H9 (cell line): ENCODE measurements around the gene RBM14. TPM values are rescaled to one million over a fixed set of nuclear protein-coding genes. Genes with fewer than 3 reads are reported as not detected.

Experiments
- DNase-seq: peaks from one replicate; pipeline ENCODE4 v3.0.0-alpha.2; 2017
- H2AFZ ChIP-seq: one replicate; pipeline ENCODE4 v1.6.1; 2013; ENCODE audit warnings: mild to moderate bottlenecking, low read length, control low read depth, moderate library complexity
- H2AK5ac ChIP-seq: 2 replicates; pipeline ENCODE4 v1.6.1; 2013; ENCODE audit warnings: low read length, control low read depth, mixed read lengths; ENCODE audit not compliant: insufficient read length
- H2BK120ac ChIP-seq: one replicate; pipeline ENCODE4 v1.6.1; 2013; ENCODE audit warnings: low read depth, mild to moderate bottlenecking, low read length, control low read depth, inconsistent platforms; ENCODE audit not compliant: poor library complexity, severe bottlenecking
- H2BK12ac ChIP-seq: 2 replicates; pipeline ENCODE4 v1.6.1; 2013; ENCODE audit warnings: low read length, control low read depth, mixed read lengths, low read depth; ENCODE audit not compliant: insufficient read length
- H2BK15ac ChIP-seq: 2 replicates; pipeline ENCODE4 v1.6.1; 2013; ENCODE audit warnings: low read depth, low read length, control low read depth
- H2BK20ac ChIP-seq: one replicate; pipeline ENCODE4 v1.6.1; 2013; ENCODE audit warnings: low read depth, mild to moderate bottlenecking, low read length, control low read depth, inconsistent platforms; ENCODE audit not compliant: poor library complexity, severe bottlenecking
- H2BK5ac ChIP-seq: 2 replicates; pipeline ENCODE4 v1.6.1; 2013; ENCODE audit warnings: low read length, control low read depth, mixed read lengths; ENCODE audit not compliant: insufficient read length
- H3K14ac ChIP-seq: 2 replicates; pipeline ENCODE4 v1.6.1; 2013; ENCODE audit warnings: low read length, control low read depth; ENCODE audit not compliant: insufficient read depth
- H3K18ac ChIP-seq: 2 replicates; pipeline ENCODE4 v1.6.1; 2013; ENCODE audit warnings: low read depth, mild to moderate bottlenecking, mixed read lengths, low read length, control low read depth; ENCODE audit not compliant: insufficient read length
- H3K23ac ChIP-seq: 2 replicates; pipeline ENCODE4 v1.6.1; 2013; ENCODE audit warnings: low read length, control low read depth, mixed read lengths, low read depth; ENCODE audit not compliant: insufficient read length
- H3K23me2 ChIP-seq: 2 replicates; pipeline ENCODE4 v1.6.1; 2013; ENCODE audit warnings: low read depth, mild to moderate bottlenecking, mixed read lengths, low read length, control low read depth; ENCODE audit not compliant: insufficient read length, poor library complexity, severe bottlenecking
- H3K27ac ChIP-seq: 2 replicates; pipeline ENCODE4 v1.5.1; 2013; ENCODE audit warnings: low read length, control low read depth, mixed read lengths, low read depth; ENCODE audit not compliant: insufficient read length
- H3K27me3 ChIP-seq: 2 replicates; pipeline ENCODE4 v1.6.1; 2013; ENCODE audit warnings: low read length, control low read depth, inconsistent platforms; ENCODE audit not compliant: insufficient read depth
- H3K4ac ChIP-seq: 2 replicates; pipeline ENCODE4 v1.6.1; 2013; ENCODE audit warnings: low read depth, mild to moderate bottlenecking, control low read depth, inconsistent platforms, low read length, moderate library complexity
- H3K4me1 ChIP-seq: 2 replicates; pipeline ENCODE4 v1.6.1; 2013; ENCODE audit warnings: low read length, control low read depth, inconsistent platforms; ENCODE audit not compliant: insufficient read depth
- H3K4me2 ChIP-seq: 2 replicates; pipeline ENCODE4 v1.6.1; 2013; ENCODE audit warnings: low read length, control low read depth, mixed read lengths; ENCODE audit not compliant: insufficient read length, insufficient read depth
- H3K56ac ChIP-seq: 2 replicates; pipeline ENCODE4 v1.6.1; 2013; ENCODE audit warnings: low read depth, mild to moderate bottlenecking, mixed read lengths, low read length, control low read depth; ENCODE audit not compliant: insufficient read length
- H3K79me1 ChIP-seq: 2 replicates; pipeline ENCODE4 v1.6.1; 2013; ENCODE audit warnings: low read depth, mild to moderate bottlenecking, moderate library complexity, low read length, control low read depth, inconsistent platforms; ENCODE audit not compliant: insufficient read depth, poor library complexity, severe bottlenecking
- H3K79me2 ChIP-seq: 2 replicates; pipeline ENCODE4 v1.6.1; 2013; ENCODE audit warnings: low read length, control low read depth, inconsistent platforms; ENCODE audit not compliant: insufficient read depth
- H3K9ac ChIP-seq: 2 replicates; pipeline ENCODE4 v1.6.1; 2013; ENCODE audit warnings: low read length, control low read depth, mixed read lengths; ENCODE audit not compliant: insufficient read length; ENCODE audit errors: extremely low read depth
- H3K9me3 ChIP-seq: one replicate; pipeline ENCODE4 v1.6.1; 2013; ENCODE audit warnings: low read depth, low read length, inconsistent platforms; ENCODE audit not compliant: control insufficient read depth
- H3T11ph ChIP-seq: one replicate; pipeline ENCODE4 v1.6.1; 2013; ENCODE audit warnings: mild to moderate bottlenecking, low read length, control low read depth, inconsistent platforms
- H4K20me1 ChIP-seq: one replicate; pipeline ENCODE4 v1.6.1; 2013; ENCODE audit not compliant: control insufficient read depth, insufficient read length, insufficient read depth
- H4K5ac ChIP-seq: 2 replicates; pipeline ENCODE4 v1.6.1; 2013; ENCODE audit warnings: low read depth, mild to moderate bottlenecking, mixed read lengths, low read length, control low read depth; ENCODE audit not compliant: insufficient read length
- H4K8ac ChIP-seq: replicated peaks from 2 replicates; pipeline ENCODE4 v1.6.1; 2013; ENCODE audit warnings: low read length, control low read depth, mixed read lengths, low read depth; ENCODE audit not compliant: insufficient read length
- H4K91ac ChIP-seq: 2 replicates; pipeline ENCODE4 v1.6.1; 2013; ENCODE audit warnings: low read depth, mild to moderate bottlenecking, moderate library complexity, mixed read lengths, low read length, control low read depth; ENCODE audit not compliant: insufficient read length
- H3K27ac Mint-ChIP-seq, 3 experiments: 2 replicates in 2 of 3; 3 replicates in 1 of 3; pipeline ENCODE4 v1.8.0; 2020 to 2021; ENCODE audit warnings: mixed read lengths in 3 of 3, mild to moderate bottlenecking in 1 of 3, moderate library complexity in 1 of 3
- H3K27me3 Mint-ChIP-seq: 2 replicates; pipeline ENCODE4 v1.8.0; 2021; ENCODE audit warnings: low read depth, mild to moderate bottlenecking, moderate library complexity, mixed read lengths
- H3K36me3 Mint-ChIP-seq, 3 experiments: 2 replicates in 2 of 3; 3 replicates in 1 of 3; pipeline ENCODE4 v1.8.0; 2020 to 2021; ENCODE audit warnings: low read depth in 3 of 3, mixed read lengths in 3 of 3; ENCODE audit not compliant: insufficient read depth in 1 of 3
- H3K4me1 Mint-ChIP-seq, 2 experiments: 2 replicates each; pipeline ENCODE4 v1.8.0; 2020; ENCODE audit warnings: mixed read lengths in 2 of 2
- H3K4me3 Mint-ChIP-seq, 2 experiments: 2 replicates in 1 of 2; 3 replicates in 1 of 2; pipeline ENCODE4 v1.8.0; 2020 to 2021; ENCODE audit warnings: mild to moderate bottlenecking in 2 of 2, mixed read lengths in 2 of 2, moderate library complexity in 1 of 2
- H3K9me3 Mint-ChIP-seq, 2 experiments: 2 replicates in 1 of 2; 3 replicates in 1 of 2; pipeline ENCODE4 v1.8.0; 2020; ENCODE audit warnings: mild to moderate bottlenecking in 2 of 2, mixed read lengths in 2 of 2, moderate library complexity in 1 of 2
- CTCF ChIP-seq: fragments of 200-600 bp; sonication (generic); conservative IDR thresholded peaks from 3 replicates; pipeline ENCODE4 v1.8.0; 2021; ENCODE audit warnings: antibody characterized with exemption, mild to moderate bottlenecking
- WGBS: extraction: QIAGEN DNeasy Blood & Tissue Kit; methylation state at CpG from one replicate; pipeline ENCODE4 v1.1.7; 2013; ENCODE audit warnings: missing lambda C conversion rate, low lambda C conversion rate, mixed read lengths; ENCODE audit not compliant: insufficient read length; ENCODE audit errors: extremely low coverage; 5-methylcytosine and 5-hydroxymethylcytosine counted together
- total RNA-seq: library from RNA; stranded (reverse); gene quantifications from 2 replicates; pipeline ENCODE4 v1.2.1, GENCODE V29; 2021

The RBM14 gene
- total RNA-seq, 1 experiment from 2014 or later, result 171 TPM

GRCh38 chr11:66625752-66626149 lies 9.3 kb downstream of the RBM14 start:
- Histone ChIP-seq H3T11ph (no peak overlapping the region), H3K79me1 (peaks cover 12% of the 10 kb centered on the region), H2AFZ (no peak overlapping the region), H3K18ac (no peak overlapping the region), H2BK120ac (no peak overlapping the region), H3K27ac (no peak overlapping the region), H3K9ac (no peak overlapping the region), H3K4ac (no peak overlapping the region), H4K20me1 (peaks cover 4% of the 10 kb centered on the region), H4K5ac (no peak overlapping the region), H2BK20ac (no peak overlapping the region), H3K23ac (no peak overlapping the region), H3K9me3 (no peaks in the 10 kb centered on the region), H3K56ac (no peak overlapping the region), H3K14ac (no peak overlapping the region), H3K4me2 (no peak overlapping the region), H3K4me1 (no peaks in the 10 kb centered on the region), H4K8ac (no peak overlapping the region), H2BK12ac (no peak overlapping the region), H2BK15ac (no peak overlapping the region), H3K79me2 (peaks cover 67% of the 10 kb centered on the region; the same call in 1 of the 2 replicates), H3K27me3 (no peaks in the 10 kb centered on the region), H2AK5ac (no peak overlapping the region), H2BK5ac (no peak overlapping the region), H3K23me2 (no peaks in the 10 kb centered on the region), H4K91ac (no peak overlapping the region)
- no peak overlapping the region for H3K4me3 Mint-ChIP-seq
- H3K27ac Mint-ChIP-seq, result no peak overlapping the region
- no peak for DNase-seq
- WGBS, result no CpG with 5 or more reads among the region's 9 CpGs
- H3K9me3 Mint-ChIP-seq, result no peaks in the 10 kb centered on the region; a peak in 1 of 5 replicates
- TF ChIP-seq CTCF, result no peak
- H3K27me3 Mint-ChIP-seq, result no peaks in the 10 kb centered on the region
- peaks cover 67 to 95% (median 91%) of the 10 kb centered on the region in 3 experiments for H3K36me3 Mint-ChIP-seq
- H3K4me1 Mint-ChIP-seq, result peaks cover 11 to 12% of the 10 kb centered on the region in 2 experiments
